K562 (cell line): ENCODE measurements around the gene TAF10. TPM values are rescaled to one million over a fixed set of nuclear protein-coding genes. Genes with fewer than 3 reads are reported as not detected.

Experiments
- BRF1 ChIP-seq: IDR thresholded peaks from 3 replicates; pipeline ENCODE4 v1.6.1; 2011; ENCODE audit warnings: borderline replicate concordance, mild to moderate bottlenecking; ENCODE audit not compliant: insufficient read length; ENCODE audit errors: extremely low read depth
- FOS ChIP-seq: IDR thresholded peaks from 3 replicates; pipeline ENCODE4 v1.6.1; 2011; ENCODE audit not compliant: insufficient read length; ENCODE audit errors: extremely low read depth
- GATAD2A ChIP-seq: fragments of 450-650 bp; IDR thresholded peaks from 2 replicates; pipeline ENCODE4 v1.6.1; 2017
- MBD2 ChIP-seq: sonication (generic); IDR thresholded peaks from 2 replicates; pipeline ENCODE4 v1.6.1; 2016; ENCODE audit warnings: low read depth, borderline replicate concordance
- NFIC ChIP-seq: fragments of 450-650 bp; IDR thresholded peaks from 2 replicates; pipeline ENCODE4 v1.6.1; 2017; ENCODE audit warnings: mild to moderate bottlenecking, inconsistent platforms
- PML ChIP-seq: IDR thresholded peaks from 2 replicates; pipeline ENCODE4 v1.6.1; 2012; ENCODE audit warnings: low read length, inconsistent platforms
- SIRT6 ChIP-seq: IDR thresholded peaks from one replicate; pipeline ENCODE4 v1.6.1; 2012; ENCODE audit warnings: low read depth, mild to moderate bottlenecking, control low read depth, inconsistent platforms, low read length, moderate library complexity
- SLC30A9 ChIP-seq: fragments of 250-450 bp; sonication (Bioruptor Pico); IDR thresholded peaks from 2 replicates; pipeline ENCODE4 v1.8.0; 2022; ENCODE audit warnings: mild to moderate bottlenecking, moderate library complexity
- ZNF668 ChIP-seq: fragments of 250-450 bp; sonication (Bioruptor Pico); IDR thresholded peaks from 2 replicates; pipeline ENCODE4 v1.8.0; 2022; ENCODE audit warnings: mild to moderate bottlenecking, inconsistent platforms
- polyA plus RNA-seq, 8 experiments: library from polyadenylated mRNA; depleted of rRNA in 4 of 8; stranded (reverse) in 5 of 8; unstranded in 3 of 8; fragments of >200 nt; fragmentation: Nextera tagmentation in 2 of 8; fragmentation: Illumina TruSeq in 1 of 8; extraction: Ambion mirVana in 2 of 8; extraction: Trizol in 1 of 8; gene quantifications; 2 replicates each; pipeline versions ENCODE4 v1.2.1 to v1.2.3, GENCODE V29; 2011 to 2014; ENCODE audit warnings: inconsistent platforms in 1 of 8, missing spikeins in 1 of 8
- total RNA-seq, 7 experiments: library from RNA; depleted of rRNA in 6 of 7; stranded (reverse); fragments of >200 nt in 6 of 7; fragmentation: Illumina TruSeq in 2 of 7; extraction: Trizol in 2 of 7; gene quantifications; 2 replicates each; pipeline versions ENCODE4 v1.2.1 to v1.2.3, GENCODE V29; 2011 to 2021; ENCODE audit warnings: low replicate concordance in 1 of 7
- TF ChIP-seq, protein P1 (sequence below), 2 experiments: fragments of 450-650 bp; IDR thresholded peaks; 2 replicates each; pipeline ENCODE4 v1.6.1; 2018; ENCODE audit warnings: mild to moderate bottlenecking in 2 of 2, low read depth in 1 of 2; ENCODE audit not compliant: partially characterized antibody in 2 of 2

Gene TAF10
- total and polyA plus RNA-seq, 9 of the 15 experiments (the other 6 are each of a cell fraction or from before 2014, with no cell fraction given), result 19.5 to 197 (median 121) TPM

DNA sequence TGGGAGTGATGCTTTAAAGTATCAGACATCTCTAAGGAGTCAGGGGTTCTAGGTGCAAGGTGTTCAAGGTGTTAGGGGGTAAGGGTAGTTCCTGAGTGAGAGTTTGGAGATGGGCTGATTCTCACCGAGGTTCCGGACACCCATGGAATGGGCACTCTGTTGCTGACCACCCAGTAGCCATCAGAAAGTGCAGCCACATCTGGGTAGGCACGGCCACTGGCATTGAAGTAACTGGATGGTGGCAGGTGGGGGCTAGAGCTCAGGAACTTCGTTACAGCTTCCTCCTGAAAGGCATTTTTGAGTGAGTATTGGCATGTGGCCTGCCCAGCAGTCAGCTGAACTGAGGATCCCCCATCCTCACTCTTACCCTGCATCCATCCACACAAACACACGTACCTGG lies 3.0 kb upstream of the TAF10 start (continued):
- TF ChIP-seq, protein P1, sequence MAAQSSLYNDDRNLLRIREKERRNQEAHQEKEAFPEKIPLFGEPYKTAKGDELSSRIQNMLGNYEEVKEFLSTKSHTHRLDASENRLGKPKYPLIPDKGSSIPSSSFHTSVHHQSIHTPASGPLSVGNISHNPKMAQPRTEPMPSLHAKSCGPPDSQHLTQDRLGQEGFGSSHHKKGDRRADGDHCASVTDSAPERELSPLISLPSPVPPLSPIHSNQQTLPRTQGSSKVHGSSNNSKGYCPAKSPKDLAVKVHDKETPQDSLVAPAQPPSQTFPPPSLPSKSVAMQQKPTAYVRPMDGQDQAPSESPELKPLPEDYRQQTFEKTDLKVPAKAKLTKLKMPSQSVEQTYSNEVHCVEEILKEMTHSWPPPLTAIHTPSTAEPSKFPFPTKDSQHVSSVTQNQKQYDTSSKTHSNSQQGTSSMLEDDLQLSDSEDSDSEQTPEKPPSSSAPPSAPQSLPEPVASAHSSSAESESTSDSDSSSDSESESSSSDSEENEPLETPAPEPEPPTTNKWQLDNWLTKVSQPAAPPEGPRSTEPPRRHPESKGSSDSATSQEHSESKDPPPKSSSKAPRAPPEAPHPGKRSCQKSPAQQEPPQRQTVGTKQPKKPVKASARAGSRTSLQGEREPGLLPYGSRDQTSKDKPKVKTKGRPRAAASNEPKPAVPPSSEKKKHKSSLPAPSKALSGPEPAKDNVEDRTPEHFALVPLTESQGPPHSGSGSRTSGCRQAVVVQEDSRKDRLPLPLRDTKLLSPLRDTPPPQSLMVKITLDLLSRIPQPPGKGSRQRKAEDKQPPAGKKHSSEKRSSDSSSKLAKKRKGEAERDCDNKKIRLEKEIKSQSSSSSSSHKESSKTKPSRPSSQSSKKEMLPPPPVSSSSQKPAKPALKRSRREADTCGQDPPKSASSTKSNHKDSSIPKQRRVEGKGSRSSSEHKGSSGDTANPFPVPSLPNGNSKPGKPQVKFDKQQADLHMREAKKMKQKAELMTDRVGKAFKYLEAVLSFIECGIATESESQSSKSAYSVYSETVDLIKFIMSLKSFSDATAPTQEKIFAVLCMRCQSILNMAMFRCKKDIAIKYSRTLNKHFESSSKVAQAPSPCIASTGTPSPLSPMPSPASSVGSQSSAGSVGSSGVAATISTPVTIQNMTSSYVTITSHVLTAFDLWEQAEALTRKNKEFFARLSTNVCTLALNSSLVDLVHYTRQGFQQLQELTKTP (IDR thresholded peaks at IDR 0.05; ENCODE audit: low read depth in 1 of 2, partially characterized antibody in 2 of 2), result no peak
- TF ChIP-seq GATAD2A, result no peak
- TF ChIP-seq SLC30A9 (CRISPR knock-in tag), result no peak
- no peak for TF ChIP-seq ZNF668
- no peak for TF ChIP-seq MBD2
- TF ChIP-seq NFIC, result no peak
- TF ChIP-seq BRF1, result no peak
- no peak for TF ChIP-seq FOS
- TF ChIP-seq PML, result no peak
- no peak for TF ChIP-seq SIRT6
- TF ChIP-seq, all 486 proteins: peak for 0
